Astrocyte (in vitro differentiated cells and primary cell): Measurements from ENCODE around the gene EPHA6.

Experiments
- EZH2 ChIP-seq: IDR thresholded peaks from 2 replicates; pipeline ENCODE4 v1.6.1; 2012; ENCODE audit warnings: mild to moderate bottlenecking, low read length, inconsistent platforms; ENCODE audit not compliant: insufficient read depth
- TF ChIP-seq, protein P1 (sequence below): IDR thresholded peaks from 2 replicates; pipeline ENCODE4 v1.5.1; 2011; ENCODE audit warnings: low read depth, mild to moderate bottlenecking, inconsistent platforms, low read length, moderate library complexity; ENCODE audit not compliant: insufficient read depth

DNA sequence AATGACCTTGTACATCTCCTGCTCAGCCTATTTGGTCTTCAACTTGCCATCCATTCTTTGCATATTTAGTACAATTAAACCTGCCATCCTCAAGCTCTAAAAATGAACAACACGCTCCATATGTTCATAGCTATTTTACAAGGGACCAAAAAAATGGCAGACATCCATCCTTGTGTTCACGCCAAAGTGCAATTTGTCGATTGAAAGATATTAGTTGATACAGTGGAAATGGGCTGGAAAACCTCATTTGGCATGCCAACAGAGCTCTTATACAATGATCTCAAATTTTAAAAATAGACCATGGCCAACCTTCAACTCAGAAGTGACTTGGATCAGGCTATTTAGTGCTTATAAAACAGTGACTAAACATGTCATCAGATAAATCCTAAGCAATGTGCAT lies 536.6 kb downstream of the EPHA6 start:
- TF ChIP-seq, protein P1, sequence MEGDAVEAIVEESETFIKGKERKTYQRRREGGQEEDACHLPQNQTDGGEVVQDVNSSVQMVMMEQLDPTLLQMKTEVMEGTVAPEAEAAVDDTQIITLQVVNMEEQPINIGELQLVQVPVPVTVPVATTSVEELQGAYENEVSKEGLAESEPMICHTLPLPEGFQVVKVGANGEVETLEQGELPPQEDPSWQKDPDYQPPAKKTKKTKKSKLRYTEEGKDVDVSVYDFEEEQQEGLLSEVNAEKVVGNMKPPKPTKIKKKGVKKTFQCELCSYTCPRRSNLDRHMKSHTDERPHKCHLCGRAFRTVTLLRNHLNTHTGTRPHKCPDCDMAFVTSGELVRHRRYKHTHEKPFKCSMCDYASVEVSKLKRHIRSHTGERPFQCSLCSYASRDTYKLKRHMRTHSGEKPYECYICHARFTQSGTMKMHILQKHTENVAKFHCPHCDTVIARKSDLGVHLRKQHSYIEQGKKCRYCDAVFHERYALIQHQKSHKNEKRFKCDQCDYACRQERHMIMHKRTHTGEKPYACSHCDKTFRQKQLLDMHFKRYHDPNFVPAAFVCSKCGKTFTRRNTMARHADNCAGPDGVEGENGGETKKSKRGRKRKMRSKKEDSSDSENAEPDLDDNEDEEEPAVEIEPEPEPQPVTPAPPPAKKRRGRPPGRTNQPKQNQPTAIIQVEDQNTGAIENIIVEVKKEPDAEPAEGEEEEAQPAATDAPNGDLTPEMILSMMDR, result no peak
- TF ChIP-seq EZH2, result no peak
